GM12878 (cell line): ENCODE data around the gene TSPYL2. TPM values are rescaled to one million over a fixed set of nuclear protein-coding genes. Genes with fewer than 3 reads are reported as not detected.

Experiments used
- CHD2 ChIP-seq: IDR thresholded peaks from 2 replicates; pipeline ENCODE4 v1.6.1; 2011; ENCODE audit warnings: low read depth, low read length, improper control_type of control experiment, borderline replicate concordance
- FOS ChIP-seq: IDR thresholded peaks from 3 replicates; pipeline ENCODE4 v1.6.1; 2011; ENCODE audit warnings: borderline replicate concordance; ENCODE audit not compliant: insufficient read length; ENCODE audit errors: extremely low read depth
- FOXM1 ChIP-seq: IDR thresholded peaks from 2 replicates; pipeline ENCODE4 v1.6.1; 2012; ENCODE audit warnings: low read depth, mild to moderate bottlenecking, inconsistent platforms, low read length, moderate library complexity
- PML ChIP-seq: IDR thresholded peaks from 2 replicates; pipeline ENCODE4 v1.6.1; 2012; ENCODE audit warnings: low read length, inconsistent platforms
- POLR2A ChIP-seq: IDR thresholded peaks from 2 replicates; pipeline ENCODE4 v1.6.1; 2011; ENCODE audit warnings: low read depth, mild to moderate bottlenecking, low read length
- SREBF2 ChIP-seq: IDR thresholded peaks from 2 replicates; pipeline ENCODE4 v1.6.1; 2012; ENCODE audit warnings: mild to moderate bottlenecking, low read length
- SUPT20H ChIP-seq: IDR thresholded peaks from 2 replicates; pipeline ENCODE4 v1.6.1; 2011; ENCODE audit warnings: low read depth, mild to moderate bottlenecking, low read length, moderate library complexity, borderline replicate concordance; ENCODE audit not compliant: control insufficient read depth
- polyA plus RNA-seq, 11 experiments: library from polyadenylated mRNA; depleted of rRNA in 4 of 11; unstranded in 6 of 11; stranded (reverse) in 5 of 11; fragments of >200 nt; fragmentation: Nextera tagmentation in 4 of 11; fragmentation: Illumina TruSeq in 1 of 11; extraction: Ambion mirVana in 4 of 11; extraction: Trizol in 1 of 11; gene quantifications; 1 replicate in 1 of 11; 2 replicates in 10 of 11; pipeline versions ENCODE4 v1.2.1 to v1.2.3, GENCODE V29; 2011 to 2016; ENCODE audit warnings: inconsistent platforms in 2 of 11, missing spikeins in 2 of 11, low read depth in 1 of 11
- total RNA-seq, 4 experiments: library from RNA; depleted of rRNA in 3 of 4; stranded (reverse); fragments of >200 nt in 3 of 4; fragmentation: Illumina TruSeq in 1 of 4; extraction: Trizol in 1 of 4; gene quantifications; 2 replicates each; pipeline versions ENCODE4 v1.2.1 to v1.2.3, GENCODE V29; 2013 to 2021
- TF ChIP-seq, protein P1 (sequence below): fragments of 450-650 bp; formaldehyde crosslinking; IDR thresholded peaks from 2 replicates; pipeline ENCODE4 v1.4.0; 2020; ENCODE audit warnings: mild to moderate bottlenecking, moderate library complexity
- TF ChIP-seq, protein P2 (sequence below): fragments of 450-650 bp; IDR thresholded peaks from 2 replicates; pipeline ENCODE4 v1.6.1; 2017; ENCODE audit warnings: mild to moderate bottlenecking, moderate library complexity

TSPYL2 gene
- total and polyA plus RNA-seq, 10 of the 15 experiments (the other 5 are each of a cell fraction or from before 2014, with no cell fraction given): 0.53 to 24.6 (median 14.5) TPM

DNA sequence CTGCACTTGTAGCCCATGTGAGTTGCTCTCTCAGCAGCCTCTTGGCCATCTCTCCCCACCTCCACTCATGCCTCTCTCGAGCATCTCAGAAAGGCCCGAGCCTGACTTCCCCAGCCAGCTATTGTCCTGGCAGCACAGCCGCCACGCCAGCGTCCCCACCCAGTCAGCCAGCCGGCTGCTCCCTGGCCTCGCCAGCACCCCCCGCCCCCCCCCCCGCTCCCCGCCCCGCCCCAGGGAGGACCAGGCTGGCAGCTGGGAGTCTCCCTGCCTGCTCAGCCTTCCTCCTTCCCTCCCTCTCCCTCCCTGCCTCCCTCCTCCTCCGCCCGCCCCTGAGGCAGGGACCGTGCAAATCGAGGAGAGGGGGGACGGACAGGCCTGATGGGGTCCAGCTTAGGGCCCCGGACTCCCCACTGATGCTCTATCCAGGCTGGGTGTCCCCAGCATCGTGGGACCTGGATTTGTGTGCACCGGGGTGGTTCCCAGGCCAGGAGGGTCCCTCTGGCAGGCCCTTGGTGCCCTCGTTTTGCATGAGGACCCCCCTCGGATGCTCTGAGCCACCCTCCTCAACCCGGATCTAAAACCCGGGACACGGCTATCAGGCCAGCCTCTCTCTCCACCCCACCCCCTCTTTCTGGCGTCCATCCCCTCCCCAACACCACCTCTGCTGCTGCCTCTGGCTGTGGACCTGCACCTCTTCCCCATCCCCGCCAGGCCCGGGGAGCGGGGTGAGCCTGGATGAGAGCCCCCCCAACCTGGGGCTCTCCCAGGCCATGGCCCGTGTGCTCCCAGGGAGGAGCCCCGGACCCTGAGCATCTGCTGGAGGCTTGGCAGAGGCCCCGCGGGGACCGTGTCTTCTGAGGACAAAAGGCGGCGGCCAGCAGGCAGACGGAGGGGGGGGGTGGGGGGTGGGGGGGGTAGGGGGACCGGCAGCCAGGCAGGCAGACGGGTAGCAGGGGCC lies 33.7 kb upstream of the TSPYL2 start, which contains the start of gene GPR173 (continued):
- TF ChIP-seq, protein P1, sequence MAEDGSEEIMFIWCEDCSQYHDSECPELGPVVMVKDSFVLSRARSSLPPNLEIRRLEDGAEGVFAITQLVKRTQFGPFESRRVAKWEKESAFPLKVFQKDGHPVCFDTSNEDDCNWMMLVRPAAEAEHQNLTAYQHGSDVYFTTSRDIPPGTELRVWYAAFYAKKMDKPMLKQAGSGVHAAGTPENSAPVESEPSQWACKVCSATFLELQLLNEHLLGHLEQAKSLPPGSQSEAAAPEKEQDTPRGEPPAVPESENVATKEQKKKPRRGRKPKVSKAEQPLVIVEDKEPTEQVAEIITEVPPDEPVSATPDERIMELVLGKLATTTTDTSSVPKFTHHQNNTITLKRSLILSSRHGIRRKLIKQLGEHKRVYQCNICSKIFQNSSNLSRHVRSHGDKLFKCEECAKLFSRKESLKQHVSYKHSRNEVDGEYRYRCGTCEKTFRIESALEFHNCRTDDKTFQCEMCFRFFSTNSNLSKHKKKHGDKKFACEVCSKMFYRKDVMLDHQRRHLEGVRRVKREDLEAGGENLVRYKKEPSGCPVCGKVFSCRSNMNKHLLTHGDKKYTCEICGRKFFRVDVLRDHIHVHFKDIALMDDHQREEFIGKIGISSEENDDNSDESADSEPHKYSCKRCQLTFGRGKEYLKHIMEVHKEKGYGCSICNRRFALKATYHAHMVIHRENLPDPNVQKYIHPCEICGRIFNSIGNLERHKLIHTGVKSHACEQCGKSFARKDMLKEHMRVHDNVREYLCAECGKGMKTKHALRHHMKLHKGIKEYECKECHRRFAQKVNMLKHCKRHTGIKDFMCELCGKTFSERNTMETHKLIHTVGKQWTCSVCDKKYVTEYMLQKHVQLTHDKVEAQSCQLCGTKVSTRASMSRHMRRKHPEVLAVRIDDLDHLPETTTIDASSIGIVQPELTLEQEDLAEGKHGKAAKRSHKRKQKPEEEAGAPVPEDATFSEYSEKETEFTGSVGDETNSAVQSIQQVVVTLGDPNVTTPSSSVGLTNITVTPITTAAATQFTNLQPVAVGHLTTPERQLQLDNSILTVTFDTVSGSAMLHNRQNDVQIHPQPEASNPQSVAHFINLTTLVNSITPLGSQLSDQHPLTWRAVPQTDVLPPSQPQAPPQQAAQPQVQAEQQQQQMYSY (CRISPR knock-in tag): no peak
- TF ChIP-seq FOS (no peak), CHD2 (no peak), FOXM1 (no peak), SREBF2 (no peak), POLR2A (no peak), PML (no peak), SUPT20H (no peak)
- TF ChIP-seq, protein P2, sequence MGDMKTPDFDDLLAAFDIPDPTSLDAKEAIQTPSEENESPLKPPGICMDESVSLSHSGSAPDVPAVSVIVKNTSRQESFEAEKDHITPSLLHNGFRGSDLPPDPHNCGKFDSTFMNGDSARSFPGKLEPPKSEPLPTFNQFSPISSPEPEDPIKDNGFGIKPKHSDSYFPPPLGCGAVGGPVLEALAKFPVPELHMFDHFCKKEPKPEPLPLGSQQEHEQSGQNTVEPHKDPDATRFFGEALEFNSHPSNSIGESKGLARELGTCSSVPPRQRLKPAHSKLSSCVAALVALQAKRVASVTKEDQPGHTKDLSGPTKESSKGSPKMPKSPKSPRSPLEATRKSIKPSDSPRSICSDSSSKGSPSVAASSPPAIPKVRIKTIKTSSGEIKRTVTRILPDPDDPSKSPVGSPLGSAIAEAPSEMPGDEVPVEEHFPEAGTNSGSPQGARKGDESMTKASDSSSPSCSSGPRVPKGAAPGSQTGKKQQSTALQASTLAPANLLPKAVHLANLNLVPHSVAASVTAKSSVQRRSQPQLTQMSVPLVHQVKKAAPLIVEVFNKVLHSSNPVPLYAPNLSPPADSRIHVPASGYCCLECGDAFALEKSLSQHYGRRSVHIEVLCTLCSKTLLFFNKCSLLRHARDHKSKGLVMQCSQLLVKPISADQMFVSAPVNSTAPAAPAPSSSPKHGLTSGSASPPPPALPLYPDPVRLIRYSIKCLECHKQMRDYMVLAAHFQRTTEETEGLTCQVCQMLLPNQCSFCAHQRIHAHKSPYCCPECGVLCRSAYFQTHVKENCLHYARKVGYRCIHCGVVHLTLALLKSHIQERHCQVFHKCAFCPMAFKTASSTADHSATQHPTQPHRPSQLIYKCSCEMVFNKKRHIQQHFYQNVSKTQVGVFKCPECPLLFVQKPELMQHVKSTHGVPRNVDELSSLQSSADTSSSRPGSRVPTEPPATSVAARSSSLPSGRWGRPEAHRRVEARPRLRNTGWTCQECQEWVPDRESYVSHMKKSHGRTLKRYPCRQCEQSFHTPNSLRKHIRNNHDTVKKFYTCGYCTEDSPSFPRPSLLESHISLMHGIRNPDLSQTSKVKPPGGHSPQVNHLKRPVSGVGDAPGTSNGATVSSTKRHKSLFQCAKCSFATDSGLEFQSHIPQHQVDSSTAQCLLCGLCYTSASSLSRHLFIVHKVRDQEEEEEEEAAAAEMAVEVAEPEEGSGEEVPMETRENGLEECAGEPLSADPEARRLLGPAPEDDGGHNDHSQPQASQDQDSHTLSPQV: no peak
